ENCODE results near the gene RET. TPM values are rescaled to one million over a fixed set of nuclear protein-coding genes. Genes with fewer than 3 reads are reported as not detected.

Gene RET
- total and polyA plus RNA-seq, 2 experiments from 2014 or later, result 0.50 TPM; not detected in 1

GRCh38 chr10:43116596-43116995, 39.7 kb downstream of the RET start:
- no peaks in the 10 kb centered on the region for H3K36me3 ChIP-seq (replicated peaks; ENCODE audit: insufficient read depth, low read depth)
- no peak overlapping the region for H2AFZ ChIP-seq
- no peak for DNase-seq (ENCODE audit: low spot score)
- H4K20me1 ChIP-seq (ENCODE audit: insufficient read depth, poor library complexity, severe bottlenecking), result no peaks in the 10 kb centered on the region
- no peaks in the 10 kb centered on the region for H3K79me2 ChIP-seq
- TF ChIP-seq, protein P1, sequence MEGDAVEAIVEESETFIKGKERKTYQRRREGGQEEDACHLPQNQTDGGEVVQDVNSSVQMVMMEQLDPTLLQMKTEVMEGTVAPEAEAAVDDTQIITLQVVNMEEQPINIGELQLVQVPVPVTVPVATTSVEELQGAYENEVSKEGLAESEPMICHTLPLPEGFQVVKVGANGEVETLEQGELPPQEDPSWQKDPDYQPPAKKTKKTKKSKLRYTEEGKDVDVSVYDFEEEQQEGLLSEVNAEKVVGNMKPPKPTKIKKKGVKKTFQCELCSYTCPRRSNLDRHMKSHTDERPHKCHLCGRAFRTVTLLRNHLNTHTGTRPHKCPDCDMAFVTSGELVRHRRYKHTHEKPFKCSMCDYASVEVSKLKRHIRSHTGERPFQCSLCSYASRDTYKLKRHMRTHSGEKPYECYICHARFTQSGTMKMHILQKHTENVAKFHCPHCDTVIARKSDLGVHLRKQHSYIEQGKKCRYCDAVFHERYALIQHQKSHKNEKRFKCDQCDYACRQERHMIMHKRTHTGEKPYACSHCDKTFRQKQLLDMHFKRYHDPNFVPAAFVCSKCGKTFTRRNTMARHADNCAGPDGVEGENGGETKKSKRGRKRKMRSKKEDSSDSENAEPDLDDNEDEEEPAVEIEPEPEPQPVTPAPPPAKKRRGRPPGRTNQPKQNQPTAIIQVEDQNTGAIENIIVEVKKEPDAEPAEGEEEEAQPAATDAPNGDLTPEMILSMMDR (IDR thresholded peaks at IDR 0.05; ENCODE audit: poor library complexity), result no peak
- no peak for TF ChIP-seq EZH2phosphoT487 (IDR thresholded peaks at IDR 0.05; ENCODE audit: low read depth, severe bottlenecking, unreplicated experiment)
- TF ChIP-seq EZH2 (IDR thresholded peaks at IDR 0.05; ENCODE audit: borderline replicate concordance), result no peak
- H3K27me3 ChIP-seq, result no peaks in the 10 kb centered on the region
- 89% methylated on average over 10 of the region's 10 CpGs for whole genome bisulfite sequencing (ENCODE audit: low lambda C conversion rate, missing lambda C conversion rate)
- no peaks in the 10 kb centered on the region for H3K9me2 ChIP-seq (replicated peaks; ENCODE audit: insufficient read depth)
- no peaks in the 10 kb centered on the region for H3K9me3 ChIP-seq (ENCODE audit: low read depth)
- H3K4me2 ChIP-seq, result no peak overlapping the region
- H3K4me1 ChIP-seq (ENCODE audit: insufficient read depth), result no peaks in the 10 kb centered on the region
- no peak overlapping the region for H3K4me3 ChIP-seq
- H3K27ac ChIP-seq, result no peak overlapping the region

- H3K36me3 ChIP-seq (replicated peaks; ENCODE audit: insufficient read depth, low read depth), result no peaks in the 10 kb centered on the region
- 74% methylated on average over 9 of the region's 9 CpGs for WGBS (ENCODE audit: low lambda C conversion rate, missing lambda C conversion rate)
These were observed 40.3 kb downstream of the RET start for GRCh38 chr10:43117031-43117776.

DNA sequence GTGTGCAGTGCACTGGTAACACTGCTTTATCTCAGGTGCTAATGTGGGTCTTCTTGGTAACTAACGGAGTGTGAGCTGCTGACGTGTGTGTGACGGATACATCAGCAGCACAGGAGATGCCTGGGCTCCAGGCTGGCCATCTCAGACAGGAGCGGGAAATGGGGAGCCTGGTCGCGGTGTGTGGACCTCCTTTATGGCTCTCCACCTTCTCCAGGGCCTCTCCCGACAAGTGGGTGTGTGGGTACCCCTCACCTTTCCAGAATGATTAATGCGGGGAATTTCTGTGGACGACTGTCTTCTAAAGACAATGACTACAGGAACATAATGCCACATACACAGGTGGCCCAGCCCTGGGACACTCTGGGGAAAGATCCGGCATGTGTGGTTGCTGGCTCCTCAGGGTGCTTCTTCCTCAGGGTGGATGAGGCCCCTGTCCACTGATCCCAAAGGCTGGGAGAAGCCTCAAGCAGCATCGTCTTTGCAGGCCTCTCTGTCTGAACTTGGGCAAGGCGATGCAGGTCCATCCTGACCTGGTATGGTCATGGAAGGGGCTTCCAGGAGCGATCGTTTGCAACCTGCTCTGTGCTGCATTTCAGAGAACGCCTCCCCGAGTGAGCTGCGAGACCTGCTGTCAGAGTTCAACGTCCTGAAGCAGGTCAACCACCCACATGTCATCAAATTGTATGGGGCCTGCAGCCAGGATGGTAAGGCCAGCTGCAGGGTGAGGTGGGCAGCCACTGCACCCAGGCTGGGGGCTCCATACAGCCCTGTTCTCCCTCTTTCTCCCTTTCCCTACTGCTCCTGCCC, 41.1 kb downstream of the RET start:
- H4K20me1 ChIP-seq (ENCODE audit: insufficient read depth, poor library complexity, severe bottlenecking), result no peaks in the 10 kb centered on the region
- DNase-seq (ENCODE audit: low spot score), result no peak
- no peaks in the 10 kb centered on the region for H3K36me3 ChIP-seq (replicated peaks; ENCODE audit: insufficient read depth, low read depth)
- H3K4me1 ChIP-seq (ENCODE audit: insufficient read depth), result no peaks in the 10 kb centered on the region
- no peaks in the 10 kb centered on the region for H3K9me3 ChIP-seq (ENCODE audit: low read depth)
- H3K4me2 ChIP-seq, result no peak overlapping the region
- no peak for TF ChIP-seq EZH2phosphoT487 (IDR thresholded peaks at IDR 0.05; ENCODE audit: low read depth, severe bottlenecking, unreplicated experiment)
- H3K9me2 ChIP-seq (replicated peaks; ENCODE audit: insufficient read depth), result no peaks in the 10 kb centered on the region
- H3K27me3 ChIP-seq, result no peaks in the 10 kb centered on the region
- no peak overlapping the region for H3K27ac ChIP-seq
- no peak overlapping the region for H3K4me3 ChIP-seq
- no peak overlapping the region for H2AFZ ChIP-seq
- H3K79me2 ChIP-seq, result no peaks in the 10 kb centered on the region
- 89% methylated on average over 18 of the region's 18 CpGs for WGBS (ENCODE audit: low lambda C conversion rate, missing lambda C conversion rate)

More at GRCh38 chr10:43117031-43117776, 40.3 kb downstream of the RET start:
- no peak overlapping the region for H3K4me2 ChIP-seq
- no peak overlapping the region for H2AFZ ChIP-seq
- H4K20me1 ChIP-seq (ENCODE audit: insufficient read depth, poor library complexity, severe bottlenecking), result no peaks in the 10 kb centered on the region
- no peaks in the 10 kb centered on the region for H3K4me1 ChIP-seq (ENCODE audit: insufficient read depth)
- no peaks in the 10 kb centered on the region for H3K9me3 ChIP-seq (ENCODE audit: low read depth)
- DNase-seq (ENCODE audit: low spot score), result no peak
- TF ChIP-seq EZH2 (IDR thresholded peaks at IDR 0.05; ENCODE audit: borderline replicate concordance) (no peak), EZH2phosphoT487 (IDR thresholded peaks at IDR 0.05; ENCODE audit: low read depth, severe bottlenecking, unreplicated experiment) (no peak)
- TF ChIP-seq, protein P1 (IDR thresholded peaks at IDR 0.05; ENCODE audit: poor library complexity), result no peak
- H3K27ac ChIP-seq, result no peak overlapping the region
- no peak overlapping the region for H3K4me3 ChIP-seq
- no peaks in the 10 kb centered on the region for H3K27me3 ChIP-seq
- H3K9me2 ChIP-seq (replicated peaks; ENCODE audit: insufficient read depth), result no peaks in the 10 kb centered on the region
- H3K79me2 ChIP-seq, result no peaks in the 10 kb centered on the region

Measured in hepatocyte (in vitro differentiated cells).